HEK293 (cell line): ENCODE measurements around the gene FBXO33.

Source experiments
- ATF2 ChIP-seq: fragments of 450-650 bp; formaldehyde crosslinking; IDR thresholded peaks from 2 replicates; pipeline ENCODE4 v1.5.1; 2016; ENCODE audit warnings: missing biosample characterization, missing genetic modification characterization, low read depth
- CTCF ChIP-seq: fragments of 450-650 bp; formaldehyde crosslinking; IDR thresholded peaks from 2 replicates; pipeline ENCODE4 v1.5.1; 2016; ENCODE audit warnings: missing biosample characterization, missing genetic modification characterization
- MEIS1 ChIP-seq: sonication (generic); formaldehyde crosslinking; IDR thresholded peaks from 2 replicates; pipeline ENCODE4 v1.8.1; 2022; ENCODE audit warnings: missing genetic modification reagents, mild to moderate bottlenecking, borderline replicate concordance
- SETDB1 ChIP-seq: IDR thresholded peaks from one replicate; pipeline ENCODE4 v1.6.1; 2017; ENCODE audit warnings: mild to moderate bottlenecking, low read length, moderate library complexity, mixed read lengths; ENCODE audit not compliant: insufficient read length
- ZBTB17 ChIP-seq: fragments of 450-650 bp; formaldehyde crosslinking; IDR thresholded peaks from 2 replicates; pipeline ENCODE4 v1.5.1; 2016; ENCODE audit warnings: missing biosample characterization, missing genetic modification characterization
- ZBTB21 ChIP-seq: fragments of 450-650 bp; formaldehyde crosslinking; IDR thresholded peaks from 2 replicates; pipeline ENCODE4 v1.5.1; 2017; ENCODE audit warnings: missing biosample characterization, missing genetic modification characterization
- ZFHX2 ChIP-seq: fragments of 450-650 bp; formaldehyde crosslinking; conservative IDR thresholded peaks from 2 replicates; pipeline ENCODE4 v1.5.1; 2016; ENCODE audit warnings: missing biosample characterization, missing genetic modification characterization
- ZFP41 ChIP-seq: fragments of 450-650 bp; formaldehyde crosslinking; IDR thresholded peaks from 2 replicates; pipeline ENCODE4 v1.5.1; 2016; ENCODE audit warnings: missing biosample characterization, missing genetic modification characterization, borderline replicate concordance
- ZNF114 ChIP-seq: fragments of 450-650 bp; formaldehyde crosslinking; IDR thresholded peaks from 2 replicates; pipeline ENCODE4 v1.5.0; 2017; ENCODE audit warnings: missing biosample characterization, missing genetic modification characterization
- ZNF280C ChIP-seq: fragments of 450-650 bp; formaldehyde crosslinking; IDR thresholded peaks from 2 replicates; pipeline ENCODE4 v1.5.1; 2016; ENCODE audit warnings: missing biosample characterization, missing genetic modification characterization
- ZNF629 ChIP-seq: fragments of 450-650 bp; formaldehyde crosslinking; IDR thresholded peaks from 2 replicates; pipeline ENCODE4 v1.5.1; 2017; ENCODE audit warnings: missing biosample characterization, missing genetic modification characterization
- ZNF701 ChIP-seq: fragments of 450-650 bp; formaldehyde crosslinking; IDR thresholded peaks from 2 replicates; pipeline ENCODE4 v1.5.1; 2016; ENCODE audit warnings: missing biosample characterization, missing genetic modification characterization
- ZNF792 ChIP-seq: fragments of 450-650 bp; formaldehyde crosslinking; IDR thresholded peaks from 2 replicates; pipeline ENCODE4 v1.5.1; 2016; ENCODE audit warnings: missing biosample characterization, missing genetic modification characterization
- ZNF830 ChIP-seq: fragments of 450-650 bp; IDR thresholded peaks from 2 replicates; pipeline ENCODE4 v1.5.0; 2018; ENCODE audit warnings: missing biosample characterization, missing genetic modification characterization, low read depth, mild to moderate bottlenecking, moderate library complexity

GRCh38 chr14:39425947-39426346 lies 6.3 kb downstream of the FBXO33 start:
- no peak for TF ChIP-seq CTCF (tag by site-specific recombination)
- no peak for TF ChIP-seq SETDB1
- no peak for TF ChIP-seq ZNF629
- TF ChIP-seq ATF2 (tag by site-specific recombination), result no peak
- TF ChIP-seq MEIS1, result no peak
- TF ChIP-seq ZFP41 (tag by site-specific recombination), result no peak
- no peak for TF ChIP-seq ZBTB17 (tag by site-specific recombination)
- TF ChIP-seq ZNF792 (tag by site-specific recombination), result no peak
- no peak for TF ChIP-seq ZNF114 (tag by site-specific recombination)
- no peak for TF ChIP-seq ZNF701 (tag by site-specific recombination)
- no peak for TF ChIP-seq ZNF280C (tag by site-specific recombination)
- no peak for TF ChIP-seq ZFHX2 (tag by site-specific recombination)
- no peak for TF ChIP-seq ZNF830 (tag by site-specific recombination)
- TF ChIP-seq ZBTB21 (tag by site-specific recombination), result no peak
